HepG2 (cell line): ENCODE data around the gene WNT3. TPM values are rescaled to one million over a fixed set of nuclear protein-coding genes. Genes with fewer than 3 reads are reported as not detected.

Source experiments
- DNMT1 ChIP-seq: sonication (generic); formaldehyde crosslinking; IDR thresholded peaks from 2 replicates; pipeline ENCODE4 v1.5.1; 2020; ENCODE audit warnings: mild to moderate bottlenecking, missing genetic modification reagents
- HNRNPUL1 ChIP-seq: fragments of 200-400 bp; formaldehyde crosslinking; IDR thresholded peaks from 2 replicates; pipeline ENCODE4 v1.6.1; 2017; ENCODE audit warnings: low read depth, mild to moderate bottlenecking, low read length, moderate library complexity
- MBNL3 ChIP-seq: fragments of 250-450 bp; sonication (Bioruptor Pico); conservative IDR thresholded peaks from 2 replicates; pipeline ENCODE4 v1.8.0; 2022; ENCODE audit warnings: mild to moderate bottlenecking, inconsistent platforms
- MIXL1 ChIP-seq: IDR thresholded peaks from 2 replicates; pipeline ENCODE4 v1.6.1; 2016
- NCOA5 ChIP-seq: sonication (generic); formaldehyde crosslinking; IDR thresholded peaks from 2 replicates; pipeline ENCODE4 v1.4.0; 2020; ENCODE audit warnings: missing genetic modification reagents
- PRMT3 ChIP-seq: sonication (generic); formaldehyde crosslinking; IDR thresholded peaks from 2 replicates; pipeline ENCODE4 v1.8.1; 2022; ENCODE audit warnings: low read depth, mild to moderate bottlenecking, moderate library complexity, missing genetic modification reagents, borderline replicate concordance
- RAD21 ChIP-seq: fragments of 450-650 bp; formaldehyde crosslinking; IDR thresholded peaks from 2 replicates; pipeline ENCODE4 v1.5.0; 2020; ENCODE audit warnings: mild to moderate bottlenecking
- RORA ChIP-seq: sonication (generic); formaldehyde crosslinking; IDR thresholded peaks from 2 replicates; pipeline ENCODE4 v1.5.0; 2020; ENCODE audit warnings: mild to moderate bottlenecking, missing genetic modification reagents, moderate library complexity
- SIN3B ChIP-seq: fragments of 150-350 bp; IDR thresholded peaks from 2 replicates; pipeline ENCODE4 v1.6.1; 2014; ENCODE audit warnings: low read length
- TGIF2 ChIP-seq: IDR thresholded peaks from 2 replicates; pipeline ENCODE4 v1.6.1; 2016; ENCODE audit warnings: control low read depth, missing compliant biosample characterization
- ZFP90 ChIP-seq: sonication (generic); formaldehyde crosslinking; IDR thresholded peaks from 2 replicates; pipeline ENCODE4 v1.8.0; 2022; ENCODE audit warnings: missing genetic modification reagents, mild to moderate bottlenecking, inconsistent platforms, borderline replicate concordance
- ZKSCAN8 ChIP-seq: IDR thresholded peaks from 2 replicates; pipeline ENCODE4 v1.6.1; 2016; ENCODE audit warnings: borderline replicate concordance, missing genetic modification reagents, missing compliant biosample characterization
- ZNF501 ChIP-seq: sonication (generic); formaldehyde crosslinking; IDR thresholded peaks from 2 replicates; pipeline ENCODE4 v1.5.1; 2020; ENCODE audit warnings: mild to moderate bottlenecking, moderate library complexity, missing genetic modification reagents
- ZNF549 ChIP-seq: sonication (generic); formaldehyde crosslinking; IDR thresholded peaks from 2 replicates; pipeline ENCODE4 v1.5.0; 2020; ENCODE audit warnings: missing genetic modification reagents
- ZNF619 ChIP-seq: sonication (generic); formaldehyde crosslinking; IDR thresholded peaks from 2 replicates; pipeline ENCODE4 v1.4.0; 2020; ENCODE audit warnings: mild to moderate bottlenecking, missing genetic modification reagents
- ZNF761 ChIP-seq: sonication (generic); formaldehyde crosslinking; conservative IDR thresholded peaks from 2 replicates; pipeline ENCODE4 v1.4.0; 2020; ENCODE audit warnings: mild to moderate bottlenecking, missing genetic modification reagents
- ZNF768 ChIP-seq: sonication (generic); formaldehyde crosslinking; IDR thresholded peaks from 2 replicates; pipeline ENCODE4 v1.4.0; 2020; ENCODE audit warnings: missing genetic modification reagents
- polyA plus RNA-seq, 8 experiments: library from polyadenylated mRNA; depleted of rRNA in 3 of 8; stranded (reverse) in 7 of 8; unstranded in 1 of 8; fragments of >200 nt; fragmentation: Illumina TruSeq in 4 of 8; extraction: Trizol in 4 of 8; gene quantifications; 2 replicates each; pipeline versions ENCODE4 v1.2.1 to v1.2.3, GENCODE V29; 2011 to 2016; ENCODE audit warnings: low read depth in 4 of 8, missing spikeins in 1 of 8, mixed read lengths in 1 of 8; ENCODE audit not compliant: insufficient read depth in 1 of 8
- total RNA-seq, 5 experiments: library from RNA; depleted of rRNA; stranded (reverse); fragments of >200 nt; fragmentation: Illumina TruSeq; extraction: Trizol; gene quantifications; 2 replicates each; pipeline ENCODE4 v1.2.3, GENCODE V29; 2016; ENCODE audit warnings: low read depth in 1 of 5
- TF ChIP-seq, protein P1 (sequence below): IDR thresholded peaks from 2 replicates; pipeline ENCODE4 v1.6.1; 2016; ENCODE audit warnings: missing compliant biosample characterization, missing genetic modification reagents, borderline replicate concordance
- TF ChIP-seq, protein P2 (sequence below): sonication (generic); formaldehyde crosslinking; IDR thresholded peaks from 2 replicates; pipeline ENCODE4 v1.8.0; 2022; ENCODE audit warnings: mild to moderate bottlenecking, missing genetic modification reagents, borderline replicate concordance
- TF ChIP-seq, protein P3 (sequence below): sonication (generic); formaldehyde crosslinking; IDR thresholded peaks from 2 replicates; pipeline ENCODE4 v1.5.0; 2020; ENCODE audit warnings: missing genetic modification reagents
- TF ChIP-seq, protein P4 (sequence below): IDR thresholded peaks from 2 replicates; pipeline ENCODE4 v1.6.1; 2018; ENCODE audit warnings: missing genetic modification reagents, mild to moderate bottlenecking, missing compliant biosample characterization
- TF ChIP-seq, protein P5 (sequence below): sonication (generic); formaldehyde crosslinking; IDR thresholded peaks from 2 replicates; pipeline ENCODE4 v1.5.1; 2020; ENCODE audit warnings: missing genetic modification reagents, mild to moderate bottlenecking, borderline replicate concordance
- TF ChIP-seq, protein P6 (sequence below): sonication (generic); formaldehyde crosslinking; IDR thresholded peaks from 2 replicates; pipeline ENCODE4 v1.5.0; 2020; ENCODE audit warnings: missing genetic modification reagents

Gene WNT3
- total and polyA plus RNA-seq, 2 of the 13 experiments (the other 11 are each of a cell fraction or from before 2014, with no cell fraction given) = 8.5 to 10.3 TPM

DNA sequence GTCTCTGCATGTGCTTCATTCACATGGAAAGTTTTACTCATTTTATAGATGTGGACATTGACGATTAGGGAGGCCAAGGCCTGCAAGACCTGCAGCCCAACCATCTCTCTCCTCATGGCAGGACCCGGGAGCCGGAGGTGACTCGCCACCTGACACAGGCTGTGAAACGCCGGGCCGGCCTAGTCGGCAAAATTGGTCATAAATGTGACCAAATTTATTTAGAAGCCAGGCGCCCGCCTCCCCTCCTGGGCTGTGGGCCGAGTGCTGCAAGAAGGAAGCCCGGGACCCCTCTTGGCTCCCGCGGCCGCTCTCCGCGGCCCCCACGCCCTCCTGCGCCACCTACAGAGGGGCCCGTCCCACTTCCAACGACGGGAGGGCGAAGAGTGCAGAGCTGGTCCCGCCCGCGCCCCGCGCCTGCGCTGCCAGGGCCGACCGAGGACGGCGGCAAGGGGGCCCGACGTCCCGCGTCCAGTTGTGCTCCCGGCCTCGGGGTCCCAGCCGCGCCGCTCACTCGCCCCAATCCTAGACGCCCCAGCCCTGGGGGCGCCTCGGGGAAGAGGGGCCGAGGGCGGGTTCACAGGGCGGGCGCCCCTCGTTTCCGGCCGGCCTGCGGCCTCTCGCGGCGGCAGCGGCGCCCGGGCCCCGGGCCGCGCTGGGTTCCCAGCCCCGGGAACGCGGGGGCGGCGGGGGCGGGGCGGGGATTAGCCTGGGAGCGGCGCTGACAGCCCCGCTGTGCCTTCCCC is 47.5 kb downstream of the WNT3 start (continued):
- TF ChIP-seq, protein P1, sequence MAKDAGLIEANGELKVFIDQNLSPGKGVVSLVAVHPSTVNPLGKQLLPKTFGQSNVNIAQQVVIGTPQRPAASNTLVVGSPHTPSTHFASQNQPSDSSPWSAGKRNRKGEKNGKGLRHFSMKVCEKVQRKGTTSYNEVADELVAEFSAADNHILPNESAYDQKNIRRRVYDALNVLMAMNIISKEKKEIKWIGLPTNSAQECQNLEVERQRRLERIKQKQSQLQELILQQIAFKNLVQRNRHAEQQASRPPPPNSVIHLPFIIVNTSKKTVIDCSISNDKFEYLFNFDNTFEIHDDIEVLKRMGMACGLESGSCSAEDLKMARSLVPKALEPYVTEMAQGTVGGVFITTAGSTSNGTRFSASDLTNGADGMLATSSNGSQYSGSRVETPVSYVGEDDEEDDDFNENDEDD (CRISPR knock-in tag) = peak; percentile 70; the same call in 1 of the 2 replicates
- TF ChIP-seq DNMT1 (CRISPR knock-in tag) = peak; percentile 67; the same call in 1 of the 2 replicates
- no peak; the same call in 1 of the 2 replicates for TF ChIP-seq ZFP90 (CRISPR knock-in tag)
- TF ChIP-seq ZNF549 (CRISPR knock-in tag) = no peak
- TF ChIP-seq, protein P2, sequence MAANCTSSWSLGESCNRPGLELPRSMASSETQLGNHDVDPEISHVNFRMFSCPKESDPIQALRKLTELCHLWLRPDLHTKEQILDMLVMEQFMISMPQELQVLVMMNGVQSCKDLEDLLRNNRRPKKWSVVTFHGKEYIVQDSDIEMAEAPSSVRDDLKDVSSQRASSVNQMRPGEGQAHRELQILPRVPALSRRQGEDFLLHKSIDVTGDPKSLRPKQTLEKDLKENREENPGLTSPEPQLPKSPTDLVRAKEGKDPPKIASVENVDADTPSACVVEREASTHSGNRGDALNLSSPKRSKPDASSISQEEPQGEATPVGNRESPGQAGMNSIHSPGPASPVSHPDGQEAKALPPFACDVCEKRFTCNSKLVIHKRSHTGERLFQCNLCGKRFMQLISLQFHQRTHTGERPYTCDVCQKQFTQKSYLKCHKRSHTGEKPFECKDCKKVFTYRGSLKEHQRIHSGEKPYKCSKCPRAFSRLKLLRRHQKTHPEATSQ (CRISPR knock-in tag) = 0 out of 2 replicates have a peak, but pooled peaks have one; percentile 75
- TF ChIP-seq, protein P3, sequence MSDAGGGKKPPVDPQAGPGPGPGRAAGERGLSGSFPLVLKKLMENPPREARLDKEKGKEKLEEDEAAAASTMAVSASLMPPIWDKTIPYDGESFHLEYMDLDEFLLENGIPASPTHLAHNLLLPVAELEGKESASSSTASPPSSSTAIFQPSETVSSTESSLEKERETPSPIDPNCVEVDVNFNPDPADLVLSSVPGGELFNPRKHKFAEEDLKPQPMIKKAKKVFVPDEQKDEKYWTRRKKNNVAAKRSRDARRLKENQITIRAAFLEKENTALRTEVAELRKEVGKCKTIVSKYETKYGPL = peak; percentile 62
- TF ChIP-seq MIXL1 (CRISPR knock-in tag) = no peak
- peak; percentile 51 for TF ChIP-seq ZNF501 (CRISPR knock-in tag)
- 0 out of 2 replicates have a peak, but pooled peaks have one; percentile 6 for TF ChIP-seq PRMT3 (CRISPR knock-in tag)
- TF ChIP-seq ZNF619 = no peak
- no peak for TF ChIP-seq SIN3B
- TF ChIP-seq TGIF2 (CRISPR knock-in tag) = no peak; the same call in 1 of the 2 replicates
- peak; percentile 43; the same call in 1 of the 2 replicates for TF ChIP-seq RAD21 (CRISPR knock-in tag)
- TF ChIP-seq ZNF761 = peak; percentile 54; the same call in 1 of the 2 replicates
- no peak for TF ChIP-seq ZKSCAN8 (CRISPR knock-in tag)
- no peak for TF ChIP-seq NCOA5 (CRISPR knock-in tag)
- TF ChIP-seq HNRNPUL1 = no peak
- no peak for TF ChIP-seq RORA (CRISPR knock-in tag)
- TF ChIP-seq ZNF768 (CRISPR knock-in tag) = peak; percentile 84
- TF ChIP-seq, protein P4, sequence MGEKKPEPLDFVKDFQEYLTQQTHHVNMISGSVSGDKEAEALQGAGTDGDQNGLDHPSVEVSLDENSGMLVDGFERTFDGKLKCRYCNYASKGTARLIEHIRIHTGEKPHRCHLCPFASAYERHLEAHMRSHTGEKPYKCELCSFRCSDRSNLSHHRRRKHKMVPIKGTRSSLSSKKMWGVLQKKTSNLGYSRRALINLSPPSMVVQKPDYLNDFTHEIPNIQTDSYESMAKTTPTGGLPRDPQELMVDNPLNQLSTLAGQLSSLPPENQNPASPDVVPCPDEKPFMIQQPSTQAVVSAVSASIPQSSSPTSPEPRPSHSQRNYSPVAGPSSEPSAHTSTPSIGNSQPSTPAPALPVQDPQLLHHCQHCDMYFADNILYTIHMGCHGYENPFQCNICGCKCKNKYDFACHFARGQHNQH = peak; percentile 13; the same call in 1 of the 2 replicates
- TF ChIP-seq, protein P5, sequence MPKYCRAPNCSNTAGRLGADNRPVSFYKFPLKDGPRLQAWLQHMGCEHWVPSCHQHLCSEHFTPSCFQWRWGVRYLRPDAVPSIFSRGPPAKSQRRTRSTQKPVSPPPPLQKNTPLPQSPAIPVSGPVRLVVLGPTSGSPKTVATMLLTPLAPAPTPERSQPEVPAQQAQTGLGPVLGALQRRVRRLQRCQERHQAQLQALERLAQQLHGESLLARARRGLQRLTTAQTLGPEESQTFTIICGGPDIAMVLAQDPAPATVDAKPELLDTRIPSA = no peak
- no peak for TF ChIP-seq MBNL3 (CRISPR knock-in tag)
- TF ChIP-seq, protein P6, sequence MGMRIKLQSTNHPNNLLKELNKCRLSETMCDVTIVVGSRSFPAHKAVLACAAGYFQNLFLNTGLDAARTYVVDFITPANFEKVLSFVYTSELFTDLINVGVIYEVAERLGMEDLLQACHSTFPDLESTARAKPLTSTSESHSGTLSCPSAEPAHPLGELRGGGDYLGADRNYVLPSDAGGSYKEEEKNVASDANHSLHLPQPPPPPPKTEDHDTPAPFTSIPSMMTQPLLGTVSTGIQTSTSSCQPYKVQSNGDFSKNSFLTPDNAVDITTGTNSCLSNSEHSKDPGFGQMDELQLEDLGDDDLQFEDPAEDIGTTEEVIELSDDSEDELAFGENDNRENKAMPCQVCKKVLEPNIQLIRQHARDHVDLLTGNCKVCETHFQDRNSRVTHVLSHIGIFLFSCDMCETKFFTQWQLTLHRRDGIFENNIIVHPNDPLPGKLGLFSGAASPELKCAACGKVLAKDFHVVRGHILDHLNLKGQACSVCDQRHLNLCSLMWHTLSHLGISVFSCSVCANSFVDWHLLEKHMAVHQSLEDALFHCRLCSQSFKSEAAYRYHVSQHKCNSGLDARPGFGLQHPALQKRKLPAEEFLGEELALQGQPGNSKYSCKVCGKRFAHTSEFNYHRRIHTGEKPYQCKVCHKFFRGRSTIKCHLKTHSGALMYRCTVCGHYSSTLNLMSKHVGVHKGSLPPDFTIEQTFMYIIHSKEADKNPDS (CRISPR knock-in tag) = no peak
